Neural crest cell (in vitro differentiated cells): Measurements from ENCODE around the gene ZNRF1. TPM values are rescaled to one million over a fixed set of nuclear protein-coding genes. Genes with fewer than 3 reads are reported as not detected.

Experiments
- DNase-seq: peaks from one replicate; pipeline ENCODE4 v3.0.0; 2021; ENCODE audit warnings: low read depth, mixed read lengths, low spot score
- H3K27ac Mint-ChIP-seq: one replicate; pipeline ENCODE4 v1.8.0; 2021; ENCODE audit warnings: mild to moderate bottlenecking, mixed read lengths; ENCODE audit not compliant: unreplicated experiment
- H3K27me3 Mint-ChIP-seq: 2 replicates; pipeline ENCODE4 v1.8.0; 2021; ENCODE audit warnings: low read depth, mild to moderate bottlenecking, mixed read lengths
- H3K36me3 Mint-ChIP-seq: 2 replicates; pipeline ENCODE4 v1.8.0; 2021; ENCODE audit warnings: low read depth, mild to moderate bottlenecking, mixed read lengths
- H3K4me1 Mint-ChIP-seq: 2 replicates; pipeline ENCODE4 v1.8.0; 2021; ENCODE audit warnings: mixed read lengths
- H3K4me3 Mint-ChIP-seq: one replicate; pipeline ENCODE4 v1.8.0; 2021; ENCODE audit warnings: mild to moderate bottlenecking, mixed read lengths
- H3K9me3 Mint-ChIP-seq: 2 replicates; pipeline ENCODE4 v1.8.0; 2021; ENCODE audit warnings: mixed read lengths
- total RNA-seq: library from RNA; stranded (reverse); gene quantifications from 2 replicates; pipeline ENCODE4 v1.2.1, GENCODE V29; 2021
- TF ChIP-seq, protein P1 (sequence below): fragments of 200-600 bp; sonication (generic); conservative IDR thresholded peaks from 2 replicates; pipeline ENCODE4 v1.5.0; 2021; ENCODE audit warnings: antibody characterized with exemption, mild to moderate bottlenecking

Gene ZNRF1
- total RNA-seq, 1 donor from 2014 or later, result 48.4 TPM

DNA sequence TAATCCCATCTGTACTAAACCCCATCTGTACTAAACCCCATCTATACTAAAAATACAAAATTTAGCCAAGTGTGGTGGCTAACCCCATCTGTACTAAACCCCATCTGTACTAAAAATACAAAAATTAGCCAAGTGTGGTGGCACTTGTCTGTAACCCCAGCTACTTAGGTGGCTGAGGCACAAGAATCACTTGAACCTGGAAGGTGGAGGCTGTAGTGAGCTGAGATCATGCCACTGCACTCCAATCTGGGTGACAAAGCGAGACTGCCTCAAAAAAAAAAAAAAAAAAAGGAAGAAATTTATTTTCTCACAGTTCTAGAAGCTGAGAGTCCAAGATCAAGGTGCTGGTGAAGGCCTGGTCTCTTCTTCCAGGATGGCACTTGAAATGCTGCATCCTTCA, 161.6 kb downstream of the ZNRF1 start:
- no peak for DNase-seq
- H3K27ac Mint-ChIP-seq, result no peak overlapping the region
- H3K9me3 Mint-ChIP-seq, result peaks cover 22% of the 10 kb centered on the region
- no peaks in the 10 kb centered on the region for H3K4me1 Mint-ChIP-seq
- peaks cover 74% of the 10 kb centered on the region for H3K36me3 Mint-ChIP-seq
- H3K27me3 Mint-ChIP-seq, result no peaks in the 10 kb centered on the region
- H3K4me3 Mint-ChIP-seq, result no peak overlapping the region
- TF ChIP-seq, protein P1, sequence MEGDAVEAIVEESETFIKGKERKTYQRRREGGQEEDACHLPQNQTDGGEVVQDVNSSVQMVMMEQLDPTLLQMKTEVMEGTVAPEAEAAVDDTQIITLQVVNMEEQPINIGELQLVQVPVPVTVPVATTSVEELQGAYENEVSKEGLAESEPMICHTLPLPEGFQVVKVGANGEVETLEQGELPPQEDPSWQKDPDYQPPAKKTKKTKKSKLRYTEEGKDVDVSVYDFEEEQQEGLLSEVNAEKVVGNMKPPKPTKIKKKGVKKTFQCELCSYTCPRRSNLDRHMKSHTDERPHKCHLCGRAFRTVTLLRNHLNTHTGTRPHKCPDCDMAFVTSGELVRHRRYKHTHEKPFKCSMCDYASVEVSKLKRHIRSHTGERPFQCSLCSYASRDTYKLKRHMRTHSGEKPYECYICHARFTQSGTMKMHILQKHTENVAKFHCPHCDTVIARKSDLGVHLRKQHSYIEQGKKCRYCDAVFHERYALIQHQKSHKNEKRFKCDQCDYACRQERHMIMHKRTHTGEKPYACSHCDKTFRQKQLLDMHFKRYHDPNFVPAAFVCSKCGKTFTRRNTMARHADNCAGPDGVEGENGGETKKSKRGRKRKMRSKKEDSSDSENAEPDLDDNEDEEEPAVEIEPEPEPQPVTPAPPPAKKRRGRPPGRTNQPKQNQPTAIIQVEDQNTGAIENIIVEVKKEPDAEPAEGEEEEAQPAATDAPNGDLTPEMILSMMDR, result no peak

Other genes starting within 250 kb of the ZNRF1 start
- gene FA2H, start 224.2 kb upstream of the ZNRF1 start, total RNA-seq, result not detected in 2 replicates
- gene WDR59, start 13.9 kb upstream of the ZNRF1 start, total RNA-seq, result 85.3 and 87.6 TPM in 2 replicates
- gene LDHD, start 117.8 kb downstream of the ZNRF1 start, total RNA-seq, result 0.56 TPM in 1 of 2 replicates, not detected in the other
- gene ZFP1, start 149.5 kb downstream of the ZNRF1 start, total RNA-seq, result 22.9 and 26.7 TPM in 2 replicates
- gene CTRB2, start 208.1 kb downstream of the ZNRF1 start, total RNA-seq, result not detected in 2 replicates
- not detected in 2 replicates for gene CTRB1, start 220.0 kb downstream of the ZNRF1 start, total RNA-seq